ENCODE measurements around the gene TSPEAR.

Gene TSPEAR

DNA sequence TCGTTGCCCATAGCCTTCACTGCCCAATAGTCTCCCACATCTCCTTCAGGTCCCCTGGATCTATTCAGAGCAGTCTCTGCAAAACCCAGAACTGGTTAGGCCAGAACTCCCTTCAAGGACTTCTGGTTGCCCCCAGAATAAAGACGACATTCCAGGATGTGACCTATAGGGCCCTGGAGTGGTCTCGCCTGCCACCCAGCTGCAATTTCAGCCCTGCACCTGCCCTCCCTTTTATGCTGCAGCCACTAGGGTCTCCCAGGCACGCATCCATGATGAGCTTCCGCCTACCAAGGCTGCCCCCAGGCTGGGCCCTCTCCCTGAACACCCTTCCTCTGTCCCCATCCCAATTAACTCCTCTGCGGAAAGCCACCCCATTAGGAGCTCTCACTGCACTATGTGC lies 7.2 kb upstream of the TSPEAR start:
- no peak for DNase-seq

DNA sequence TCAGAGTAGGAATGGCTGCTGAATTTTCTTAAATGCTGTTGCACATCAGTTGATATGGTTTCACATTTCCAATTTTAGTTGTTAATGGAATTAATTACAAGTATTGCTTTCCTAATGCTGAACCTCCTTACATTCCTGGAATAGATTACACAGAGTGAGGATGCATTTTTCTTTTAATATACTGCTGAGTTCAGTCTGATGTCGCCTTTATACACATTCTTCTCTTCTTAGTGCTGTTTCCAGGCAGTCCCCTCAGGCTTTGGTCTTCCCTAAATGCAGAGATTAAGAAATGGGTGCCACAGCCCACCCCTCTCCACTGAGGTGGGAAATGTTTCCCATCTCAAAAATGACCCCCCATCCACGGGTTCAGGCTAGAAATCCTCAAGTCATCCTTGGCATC lies 6.7 kb upstream of the TSPEAR start:
- no peak for DNase-seq

DNA sequence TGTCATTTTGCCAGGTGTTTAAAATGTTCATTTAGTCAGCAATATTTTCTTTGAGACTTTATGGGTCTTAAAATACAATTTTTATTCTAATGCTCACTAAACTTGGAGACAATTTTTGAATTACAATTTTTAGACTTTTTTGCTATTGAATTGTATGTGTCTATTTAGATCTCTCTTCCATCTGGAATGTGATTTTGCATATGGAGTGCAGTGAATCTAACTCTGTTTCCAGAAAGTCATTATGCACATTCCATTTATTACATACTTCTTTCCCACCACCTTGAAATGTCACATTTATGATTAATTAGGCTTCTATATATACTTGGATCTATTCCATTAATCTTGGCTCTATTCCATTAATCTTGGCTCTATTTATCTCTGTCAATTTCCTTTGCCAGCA lies 5.6 kb upstream of the TSPEAR start:
- peak; percentile 49 for DNase-seq

DNA sequence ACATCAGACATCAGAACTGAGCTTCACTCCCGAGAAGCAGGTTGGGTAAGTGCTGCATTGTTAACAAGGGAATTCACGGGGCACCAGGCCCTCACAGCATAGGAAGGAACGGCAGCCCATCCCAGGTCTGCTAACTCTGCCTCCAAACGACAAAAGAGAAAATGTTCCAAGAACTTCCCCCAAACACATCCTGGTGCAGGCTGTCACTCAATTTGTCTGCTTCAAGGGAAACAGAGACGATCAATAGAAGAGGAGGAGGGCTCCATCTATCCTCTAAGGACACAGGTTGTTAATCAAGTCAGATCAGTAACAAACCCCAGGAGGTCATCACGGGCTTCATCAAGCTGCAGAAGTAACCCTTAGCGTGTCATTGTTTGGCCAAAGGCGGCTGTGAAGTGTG lies 3.5 kb upstream of the TSPEAR start:
- no peak for DNase-seq

DNA sequence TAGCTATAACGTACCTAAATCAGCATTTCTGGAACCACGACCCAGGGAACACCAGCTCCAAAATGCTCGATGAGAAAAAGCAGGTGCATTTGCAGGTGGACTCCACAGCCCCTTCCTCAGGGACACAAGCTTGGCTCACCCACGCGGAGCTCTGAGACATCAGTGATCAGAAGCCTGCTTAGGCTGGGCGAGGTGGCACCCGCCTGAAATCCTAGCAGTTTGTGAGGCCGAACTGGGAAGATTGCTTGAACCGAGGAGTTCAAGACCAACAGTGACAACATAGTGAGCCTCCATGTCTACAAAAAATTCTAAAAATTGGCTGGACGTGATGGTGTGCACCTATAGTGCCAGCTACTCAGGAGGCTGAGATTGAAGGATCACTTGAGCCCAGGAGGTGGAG lies 2.5 kb upstream of the TSPEAR start:
- DNase-seq, result no peak

DNA sequence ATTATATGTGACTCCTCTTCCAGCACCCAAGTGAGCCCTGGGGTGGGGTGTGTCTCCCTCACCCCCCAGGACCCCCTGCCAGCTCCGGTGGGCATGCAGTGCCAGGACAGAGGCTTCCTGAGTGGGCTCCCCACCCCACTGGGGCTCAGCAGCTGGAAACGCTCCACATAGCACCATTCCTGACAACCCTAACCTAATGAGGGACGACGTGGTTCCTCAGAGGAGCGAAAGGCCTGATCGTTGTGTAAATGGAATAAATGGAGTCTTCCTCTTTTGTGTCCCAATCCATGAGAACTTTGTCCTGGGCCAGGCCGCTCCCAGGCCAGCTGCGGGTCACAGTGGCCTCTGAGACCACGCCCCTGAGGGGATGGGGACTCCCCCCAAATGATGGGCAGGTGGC lies 1.8 kb upstream of the TSPEAR start:
- DNase-seq, result no peak

DNA sequence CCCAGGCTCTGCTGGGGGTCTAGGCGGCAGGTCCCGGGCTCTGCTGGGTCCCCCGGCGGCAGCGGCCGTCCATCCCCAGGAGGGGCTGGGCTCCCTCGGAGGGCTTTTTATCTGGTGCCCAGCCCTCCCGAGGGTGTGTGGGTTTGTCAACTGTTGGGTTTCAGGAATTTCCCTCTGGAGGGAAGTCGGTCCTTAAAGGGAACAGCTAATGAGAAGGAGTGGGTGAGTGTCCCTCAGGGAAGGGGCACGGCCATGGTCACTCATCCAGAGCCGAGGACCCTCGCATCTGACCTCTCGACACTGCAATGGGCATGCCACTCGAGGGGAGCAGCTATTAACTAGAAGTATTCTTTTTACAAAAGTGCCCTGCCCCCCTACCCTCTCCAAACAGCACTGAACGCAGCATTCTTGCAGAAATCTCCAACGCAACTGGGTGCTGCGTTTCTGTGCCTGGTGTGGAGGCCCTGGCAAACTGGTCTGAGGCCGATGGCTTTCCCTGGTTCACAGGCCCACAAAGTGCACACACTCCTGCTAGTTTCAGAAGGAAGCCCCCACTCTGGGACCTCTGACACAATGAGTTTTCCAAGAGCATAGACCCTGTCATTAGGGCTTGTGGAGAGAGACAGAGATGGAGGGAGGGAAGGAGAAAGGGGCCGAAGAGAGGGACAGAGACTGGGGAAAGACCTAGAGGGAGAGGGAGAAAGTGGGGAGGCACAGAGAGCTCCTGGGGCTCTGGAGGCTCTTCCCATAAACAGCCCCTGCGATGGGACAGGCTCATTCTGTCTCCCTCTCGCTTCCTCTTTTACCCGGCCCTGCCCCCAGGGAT lies 1.0 kb upstream of the TSPEAR start:
- DNase-seq, result no peak

DNA sequence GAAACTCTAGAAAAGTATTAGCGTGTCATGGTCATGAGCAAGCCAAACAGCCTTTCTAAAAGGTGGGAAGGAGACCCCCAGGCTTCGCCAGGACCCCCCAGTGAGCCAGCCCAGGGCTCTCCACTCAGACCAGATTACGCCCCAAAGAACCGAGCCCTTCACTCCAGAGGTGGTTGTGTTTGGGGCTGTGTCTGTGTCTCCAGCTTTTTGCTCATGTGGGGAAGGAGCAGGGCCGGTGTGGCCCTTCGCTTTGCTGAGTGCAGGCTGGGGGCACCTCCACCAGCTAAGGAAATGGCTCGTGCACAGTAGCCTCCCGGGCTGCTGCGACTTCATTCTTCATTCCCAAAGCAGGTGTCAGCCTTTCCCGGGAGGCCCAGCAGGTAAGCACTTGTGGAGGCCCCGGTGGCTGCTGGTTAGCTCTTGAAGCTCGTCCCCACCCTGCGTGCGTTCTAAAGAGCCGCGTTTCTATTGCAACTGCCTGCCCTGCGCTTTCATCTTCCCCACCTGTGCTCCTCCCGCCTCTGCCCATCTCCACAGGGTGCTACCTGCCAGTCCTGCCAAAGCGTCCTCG lies 531 bp downstream of the TSPEAR start:
- no peak for DNase-seq

DNA sequence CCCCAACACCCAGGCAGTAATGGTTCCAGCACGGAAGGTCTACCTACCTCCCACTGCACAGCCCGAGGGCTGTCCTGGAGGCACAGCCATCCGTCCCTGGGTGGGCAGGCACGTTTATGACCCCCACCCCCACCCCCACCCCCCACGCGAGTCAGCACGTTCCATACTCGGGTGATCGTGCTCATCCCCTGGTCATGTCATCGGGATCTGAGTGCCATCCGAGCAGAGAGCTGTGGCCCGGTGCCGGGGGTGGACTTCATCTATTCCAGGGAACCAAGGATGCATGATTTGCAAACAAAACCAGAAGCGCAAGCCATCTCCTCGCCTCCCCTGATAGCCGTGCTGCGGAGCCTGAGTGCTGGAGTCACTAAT lies 1.1 kb downstream of the TSPEAR start:
- DNase-seq, result no peak

DNA sequence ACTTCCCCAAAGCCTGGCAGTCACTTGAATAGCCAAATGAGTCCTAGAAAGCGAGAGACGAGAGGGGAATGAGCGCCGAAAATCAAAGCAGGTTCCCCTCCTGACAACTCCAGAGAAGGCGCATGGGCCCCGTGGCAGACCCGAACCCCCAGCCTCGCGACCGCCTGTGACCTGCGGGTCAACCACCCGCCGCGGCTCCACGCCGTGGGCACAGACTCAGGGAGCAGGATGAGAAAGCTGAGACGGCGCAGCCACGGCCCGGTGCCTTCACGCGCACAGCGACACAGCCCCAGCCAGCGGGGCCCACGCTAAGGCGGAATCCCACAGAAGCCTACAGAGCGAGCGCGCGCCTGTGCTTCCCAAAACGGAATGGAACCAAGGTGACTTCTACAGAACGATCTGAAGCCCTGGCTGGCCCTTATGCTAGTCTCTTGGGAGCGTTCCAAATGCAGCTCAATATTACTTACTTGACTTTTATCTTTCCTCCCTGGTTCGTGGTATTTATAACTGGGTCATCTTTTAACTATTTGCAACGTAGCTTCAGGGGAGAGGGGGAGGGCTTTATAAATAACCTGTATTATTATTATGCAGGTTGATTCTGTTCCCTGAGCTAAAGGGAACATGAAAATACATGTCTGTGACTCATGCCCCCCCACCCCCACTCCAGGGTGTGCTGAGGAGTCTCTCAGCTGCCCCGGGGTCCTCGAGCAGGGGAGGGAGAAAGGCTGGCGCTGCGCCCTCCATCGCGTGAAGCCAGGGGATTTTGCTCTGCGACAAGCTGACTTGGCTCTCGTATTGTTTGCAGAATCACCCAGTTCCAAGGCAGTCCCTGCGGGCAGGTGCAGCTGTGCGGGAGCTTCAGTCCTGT lies 1.7 kb downstream of the TSPEAR start:
- no peak for DNase-seq

DNA sequence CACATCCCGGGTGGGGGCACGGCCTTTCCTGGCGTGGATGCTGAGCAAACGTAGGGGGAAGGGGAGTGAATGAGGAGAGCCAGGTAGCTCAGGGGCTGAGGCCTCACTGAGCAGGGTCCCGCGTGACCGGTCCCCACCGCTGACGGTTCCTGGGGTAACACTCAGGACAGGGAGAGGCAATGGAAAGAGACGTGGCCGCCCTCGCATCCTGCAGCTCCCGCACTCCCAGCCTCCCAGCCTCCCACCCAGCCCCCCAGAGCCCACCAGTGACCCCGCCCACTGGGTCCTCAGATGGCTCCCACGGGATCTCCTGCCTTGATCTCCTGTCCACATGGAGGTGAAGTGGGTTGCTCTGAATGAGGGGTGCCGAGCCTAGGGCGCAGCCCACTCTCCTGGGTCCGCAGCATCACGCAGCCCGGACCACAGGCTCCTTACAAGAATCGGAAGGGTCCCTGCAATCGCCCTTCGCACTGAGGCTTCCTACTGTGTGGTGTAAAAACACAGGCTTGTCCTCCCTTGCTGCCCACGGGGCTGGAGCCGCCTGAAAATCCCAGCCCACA lies 2.4 kb downstream of the TSPEAR start:
- no peak for DNase-seq

DNA sequence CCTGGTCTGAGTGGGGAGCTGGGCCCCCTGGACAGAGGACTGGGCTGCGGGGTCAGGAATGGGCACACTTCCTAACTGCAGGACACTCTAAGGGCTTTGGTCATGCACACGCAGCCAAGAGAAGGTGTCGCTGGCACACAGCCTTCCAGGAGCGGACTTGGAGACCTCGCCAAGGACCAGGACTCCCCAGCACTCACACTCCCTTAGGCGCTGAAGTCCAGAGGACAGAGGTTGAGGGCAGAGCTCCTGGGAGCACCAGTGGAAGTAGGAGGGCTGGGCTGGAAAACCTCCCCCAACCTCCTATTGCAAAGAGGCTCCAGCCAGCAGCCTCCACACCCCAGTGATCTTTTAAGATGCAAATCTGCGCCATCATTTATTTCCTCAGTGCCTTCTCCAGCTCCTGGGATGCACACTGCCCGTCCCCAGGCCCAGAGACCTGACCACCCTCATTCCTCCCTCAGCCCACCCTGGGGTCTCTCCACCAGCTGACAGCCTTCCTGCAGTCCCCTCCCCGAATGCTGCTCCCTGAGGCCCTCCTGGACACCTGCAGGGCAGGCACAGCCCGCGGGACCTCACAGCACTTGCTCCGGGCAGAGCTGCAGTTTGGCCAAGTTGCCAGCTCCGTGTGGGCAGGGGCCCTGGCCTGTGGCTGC lies 3.0 kb downstream of the TSPEAR start:
- no peak for DNase-seq

DNA sequence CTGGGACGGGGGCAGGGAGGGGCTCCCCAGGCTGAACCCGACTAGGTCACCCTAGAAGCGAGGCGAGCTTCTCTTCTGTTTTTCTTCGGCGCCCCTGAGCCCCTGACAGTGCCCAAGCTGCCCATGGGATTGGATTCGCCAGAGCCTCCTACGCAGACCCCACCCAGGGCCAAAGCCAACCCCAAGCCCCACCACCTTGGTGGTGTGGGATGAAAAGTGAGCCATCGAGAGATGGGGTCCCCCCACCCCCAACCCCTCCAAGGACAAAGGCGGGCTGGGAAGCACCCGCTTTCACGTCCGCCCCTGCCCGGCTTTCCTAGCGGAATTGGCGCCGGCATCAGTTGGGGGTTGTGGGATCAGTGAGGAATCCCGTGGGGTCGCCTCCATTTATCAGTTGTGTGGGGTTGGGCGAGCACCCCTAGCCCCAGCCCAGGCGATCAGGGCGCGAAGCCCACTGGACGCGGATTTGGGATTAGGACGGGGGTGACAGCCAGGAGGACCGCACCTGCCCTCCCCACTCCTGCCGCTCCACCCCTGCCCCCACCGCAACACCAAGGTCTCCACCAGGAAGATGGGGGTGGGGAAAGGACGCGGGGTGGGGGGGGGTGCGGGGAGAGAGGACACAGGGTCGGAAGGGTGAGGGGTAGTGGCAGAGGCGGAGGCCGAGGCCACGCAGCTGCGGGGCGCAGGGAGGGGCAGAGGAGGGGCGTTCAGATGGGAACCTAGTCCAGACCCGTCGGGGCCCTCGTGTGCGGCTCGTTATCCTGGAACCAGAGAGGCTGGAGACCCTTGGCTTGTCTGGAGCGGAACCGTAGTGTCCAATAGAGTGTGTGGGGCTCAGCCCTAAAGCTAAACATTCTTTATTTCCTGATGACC lies 4.4 kb downstream of the TSPEAR start:
- no peak for DNase-seq

DNA sequence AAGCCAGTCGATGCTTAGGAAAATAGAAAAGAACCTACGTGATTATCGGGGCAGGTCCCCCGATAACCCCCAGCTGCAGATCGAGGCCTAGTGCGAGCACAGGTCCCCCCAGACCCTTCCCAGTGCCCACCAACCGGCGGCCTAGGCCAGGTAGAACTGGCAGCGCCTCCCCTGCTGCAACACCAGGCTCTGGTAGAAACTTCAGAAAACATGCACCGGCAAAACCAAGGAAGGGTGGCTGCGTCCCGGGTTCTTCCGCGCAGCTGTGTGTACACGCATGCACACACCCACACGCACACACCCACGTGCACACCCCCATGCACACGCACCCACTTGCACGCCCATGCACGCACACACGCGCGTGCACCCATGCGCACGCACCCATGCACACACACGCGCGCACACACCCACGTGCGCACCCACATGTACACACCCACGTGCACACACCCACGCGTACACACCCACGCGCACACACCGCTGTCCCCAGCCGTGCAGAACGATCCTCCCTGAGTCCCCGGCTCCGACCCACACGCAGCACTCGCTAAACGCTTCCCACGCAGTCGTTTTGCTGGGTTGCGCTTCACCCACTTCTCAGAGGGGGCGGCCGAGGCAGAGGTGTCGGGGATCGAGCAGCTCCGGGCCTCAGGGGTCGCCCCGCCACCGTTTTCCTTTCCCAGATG lies 5.2 kb downstream of the TSPEAR start:
- no peak for DNase-seq

DNA sequence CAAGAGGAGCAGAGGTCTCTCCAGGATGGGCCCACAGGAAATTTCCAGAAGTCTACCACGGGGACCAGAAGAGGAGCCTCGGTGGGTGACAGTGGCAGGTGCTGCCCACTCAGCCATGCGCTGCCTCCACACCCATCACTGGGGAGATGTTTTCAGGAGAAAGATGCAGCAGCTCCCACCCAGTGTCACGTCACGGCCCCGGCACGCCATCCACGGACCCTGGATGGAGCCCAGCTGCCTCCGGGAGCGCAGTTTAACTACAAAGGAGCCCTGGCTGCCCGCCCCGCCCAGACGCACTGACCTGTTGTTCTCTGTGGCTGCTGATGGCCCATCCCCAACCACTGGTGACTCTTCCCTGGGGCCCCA lies 6.8 kb downstream of the TSPEAR start:
- no peak for DNase-seq

DNA sequence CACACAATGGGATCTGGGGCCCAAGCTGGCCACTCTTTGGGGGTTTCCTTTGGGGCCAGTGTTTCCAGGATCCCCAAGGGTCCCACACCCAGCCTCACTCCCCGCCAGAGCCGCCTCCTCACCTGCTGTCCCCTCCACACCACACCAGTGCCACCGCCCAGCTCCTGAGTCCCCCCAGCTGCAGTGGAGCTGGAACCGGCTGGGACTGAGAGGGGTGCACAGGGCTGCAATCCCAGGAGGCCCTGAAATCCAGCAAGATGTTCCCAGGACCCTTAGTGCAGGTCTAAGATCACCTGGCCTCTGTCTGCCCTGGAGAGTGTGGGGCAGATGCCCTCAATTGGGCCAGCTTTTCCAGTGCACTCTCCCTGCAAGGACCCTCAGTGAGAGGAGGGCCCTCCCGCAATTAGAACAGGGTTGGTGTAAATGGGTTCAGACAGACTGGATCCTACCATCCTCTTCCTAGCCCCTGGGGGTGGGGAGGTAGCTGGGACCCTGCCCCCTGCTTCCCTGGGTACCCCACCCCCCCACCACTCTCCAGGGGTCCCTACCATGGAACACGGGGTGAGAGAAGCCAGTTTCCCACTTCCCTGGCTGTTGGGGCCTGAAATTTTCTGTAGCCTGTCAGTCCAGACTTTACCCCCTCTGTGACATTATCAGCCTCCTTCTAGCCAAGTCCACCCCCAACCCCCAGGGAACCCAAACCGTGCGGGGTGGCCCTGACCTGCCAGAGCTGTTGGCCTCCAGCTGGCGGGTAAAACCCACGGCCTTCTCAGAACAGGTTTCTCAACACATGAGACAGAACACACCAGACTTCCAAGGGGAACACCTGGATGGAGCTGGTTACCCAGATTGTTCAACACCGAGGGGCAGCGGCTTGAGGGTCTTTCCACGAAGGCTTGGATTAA lies 7.4 kb downstream of the TSPEAR start:
- DNase-seq, result no peak

DNA sequence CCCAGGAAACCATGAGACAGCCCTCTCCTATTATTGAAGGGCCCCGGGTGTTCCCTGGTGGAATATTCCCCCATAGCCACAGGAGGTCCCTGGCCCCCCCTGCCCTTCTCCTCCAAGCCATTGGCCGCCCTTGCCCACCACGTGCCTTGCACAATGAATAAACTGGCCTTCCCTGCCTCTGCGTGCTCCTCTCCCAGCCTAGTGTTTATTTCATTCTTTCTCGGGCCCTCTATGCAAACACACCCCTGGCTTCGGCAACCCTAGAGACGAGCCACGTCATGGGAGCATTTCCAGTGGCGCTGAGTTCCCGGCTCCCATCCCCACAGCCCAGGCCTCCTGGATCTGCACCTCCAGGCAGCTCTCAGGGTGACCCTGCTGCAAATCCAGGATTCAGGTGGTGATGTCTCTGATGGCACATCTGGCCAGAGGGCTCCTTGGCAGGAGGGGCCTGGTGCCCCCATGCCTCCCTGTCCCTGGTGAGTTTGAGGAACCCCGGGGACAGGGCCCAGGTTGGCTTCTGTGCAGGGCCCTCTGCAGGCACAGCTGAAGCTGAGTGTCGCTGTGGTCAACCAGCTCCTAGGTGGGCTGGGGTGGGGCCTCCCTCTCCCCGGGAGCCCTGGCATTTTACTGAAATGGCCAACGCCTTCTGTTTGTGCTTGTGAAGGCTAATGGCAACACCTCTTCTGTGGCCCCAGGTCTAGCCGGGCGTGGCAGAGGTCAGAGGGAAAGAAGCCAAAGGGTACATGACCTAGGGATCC lies 8.2 kb downstream of the TSPEAR start:
- DNase-seq, result no peak

DNA sequence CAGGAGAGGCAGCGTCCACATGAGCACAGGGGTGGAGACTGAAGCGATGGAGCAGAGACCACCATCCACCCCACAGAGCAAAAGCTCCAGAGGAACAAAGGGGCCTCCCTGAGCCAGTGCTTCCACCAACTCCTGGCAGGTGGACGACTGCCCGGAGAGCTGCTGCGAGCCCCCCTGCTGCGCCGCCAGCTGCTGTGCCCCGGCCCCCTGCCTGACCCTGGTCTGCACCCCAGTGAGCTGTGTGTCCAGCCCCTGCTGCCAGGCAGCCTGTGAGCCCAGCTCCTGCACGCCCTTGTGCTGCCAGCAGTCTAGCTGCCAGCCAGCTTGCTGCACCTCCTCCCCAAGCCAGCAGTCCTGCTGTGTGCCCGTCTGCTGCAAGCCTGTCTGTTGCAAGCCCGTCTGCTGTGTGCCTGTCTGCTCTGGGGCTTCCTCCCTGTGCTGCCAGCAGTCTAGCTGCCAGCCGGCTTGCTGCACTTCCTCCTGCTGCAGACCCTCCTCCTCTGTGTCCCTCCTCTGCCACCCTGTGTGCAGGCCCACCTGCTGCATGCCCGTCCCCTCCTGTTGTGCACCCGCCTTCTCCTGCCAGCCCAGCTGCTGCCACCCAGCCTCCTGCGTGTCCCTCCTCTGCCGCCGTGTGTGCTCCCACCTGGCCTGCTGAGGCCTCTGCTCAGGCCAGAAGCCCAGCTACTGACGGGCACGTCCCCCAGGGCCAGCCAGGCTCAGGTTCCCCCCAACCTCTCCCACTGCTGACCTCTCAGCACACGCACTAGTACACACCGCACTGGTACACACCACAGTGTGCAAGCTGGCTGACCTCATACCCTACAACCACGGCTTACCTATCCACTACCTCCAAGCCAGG lies 9.0 kb downstream of the TSPEAR start:
- no peak for DNase-seq
